K562 (cell line): ENCODE measurements around the gene TMEM255A. TPM values are rescaled to one million over a fixed set of nuclear protein-coding genes. Genes with fewer than 3 reads are reported as not detected.

Experiments
- CCNT2 ChIP-seq: IDR thresholded peaks from 2 replicates; pipeline ENCODE4 v1.6.1; 2011; ENCODE audit warnings: borderline replicate concordance, low read depth, mild to moderate bottlenecking, moderate library complexity, mixed read lengths, low read length; ENCODE audit not compliant: insufficient read length; ENCODE audit errors: extremely low read depth
- EP400 ChIP-seq: fragments of 450-650 bp; IDR thresholded peaks from 2 replicates; pipeline ENCODE4 v1.6.1; 2017; ENCODE audit warnings: antibody characterized with exemption, mild to moderate bottlenecking, moderate library complexity
- FOXJ2 ChIP-seq: fragments of 200-800 bp; sonication (Bioruptor generic); IDR thresholded peaks from 2 replicates; pipeline ENCODE4 v1.6.1; 2016; ENCODE audit warnings: missing genetic modification characterization, missing compliant biosample characterization
- FOXK1 ChIP-seq: sonication (generic); formaldehyde crosslinking; IDR thresholded peaks from 2 replicates; pipeline ENCODE4 v1.8.0; 2022; ENCODE audit warnings: missing genetic modification reagents, mild to moderate bottlenecking, borderline replicate concordance
- FOXP4 ChIP-seq: sonication (generic); formaldehyde crosslinking; IDR thresholded peaks from 2 replicates; pipeline ENCODE4 v1.8.0; 2022; ENCODE audit warnings: mild to moderate bottlenecking, missing genetic modification reagents, borderline replicate concordance
- GMEB1 ChIP-seq: fragments of 250-450 bp; sonication (Bioruptor Pico); IDR thresholded peaks from 2 replicates; pipeline ENCODE4 v1.4.0; 2020; ENCODE audit warnings: mild to moderate bottlenecking
- HCFC1 ChIP-seq: IDR thresholded peaks from 2 replicates; pipeline ENCODE4 v1.6.1; 2012; ENCODE audit warnings: low read depth, low read length, improper control_type of control experiment
- NRF1 ChIP-seq, 2 experiments: fragments of 450-650 bp; IDR thresholded peaks in 1 of 2; conservative IDR thresholded peaks in 1 of 2; 2 replicates each; pipeline ENCODE4 v1.6.1; 2014; ENCODE audit warnings: mild to moderate bottlenecking in 2 of 2
- PHF8 ChIP-seq: fragments of 200-600 bp; sonication (generic); IDR thresholded peaks from 2 replicates; pipeline ENCODE4 v1.6.1; 2012; ENCODE audit warnings: mixed run types, mild to moderate bottlenecking, inconsistent platforms, low read length, moderate library complexity, borderline replicate concordance
- PKNOX1 ChIP-seq: fragments of 450-650 bp; IDR thresholded peaks from 2 replicates; pipeline ENCODE4 v1.6.1; 2016
- SAFB2 ChIP-seq: fragments of 200-400 bp; formaldehyde crosslinking; IDR thresholded peaks from 2 replicates; pipeline ENCODE4 v1.6.1; 2018; ENCODE audit warnings: borderline replicate concordance, low read length, low read depth, moderate library complexity; ENCODE audit not compliant: severe bottlenecking
- TOE1 ChIP-seq, 2 experiments: fragments of 450-650 bp in 1 of 2; sonication (generic) in 1 of 2; formaldehyde crosslinking in 1 of 2; IDR thresholded peaks; 2 replicates each; pipeline versions ENCODE4 v1.7.1 to v1.8.0; 2016 to 2022; ENCODE audit warnings: borderline replicate concordance in 2 of 2, mild to moderate bottlenecking in 2 of 2, antibody characterized with exemption in 1 of 2, inconsistent platforms in 1 of 2, low read depth in 1 of 2, missing genetic modification reagents in 1 of 2, moderate library complexity in 1 of 2
- ZBTB1 ChIP-seq: sonication (generic); formaldehyde crosslinking; IDR thresholded peaks from 2 replicates; pipeline ENCODE4 v1.8.1; 2023; ENCODE audit warnings: missing genetic modification reagents, low read depth, mild to moderate bottlenecking, borderline replicate concordance
- ZBTB33 ChIP-seq: sonication (generic); formaldehyde crosslinking; IDR thresholded peaks from 2 replicates; pipeline ENCODE4 v1.8.1; 2023; ENCODE audit warnings: mild to moderate bottlenecking, missing genetic modification reagents
- ZKSCAN1 ChIP-seq: fragments of 150-350 bp; IDR thresholded peaks from 2 replicates; pipeline ENCODE4 v1.6.1; 2016; ENCODE audit warnings: low read depth, low read length
- ZNF165 ChIP-seq: fragments of 250-450 bp; sonication (Bioruptor Pico); IDR thresholded peaks from 2 replicates; pipeline ENCODE4 v1.4.0; 2020; ENCODE audit warnings: borderline replicate concordance
- ZNF408 ChIP-seq: fragments of 250-450 bp; sonication (Bioruptor Pico); IDR thresholded peaks from 2 replicates; pipeline ENCODE4 v1.4.0; 2020; ENCODE audit warnings: low read depth, mild to moderate bottlenecking, moderate library complexity
- ZNF766 ChIP-seq: fragments of 200-800 bp; sonication (Bioruptor generic); conservative IDR thresholded peaks from 2 replicates; pipeline ENCODE4 v1.6.1; 2016; ENCODE audit warnings: missing genetic modification characterization, missing compliant biosample characterization
- ZNF778 ChIP-seq: fragments of 450-650 bp; formaldehyde crosslinking; IDR thresholded peaks from 2 replicates; pipeline ENCODE4 v1.4.0; 2020; ENCODE audit warnings: mild to moderate bottlenecking, moderate library complexity
- polyA plus RNA-seq, 8 experiments: library from polyadenylated mRNA; depleted of rRNA in 4 of 8; stranded (reverse) in 5 of 8; unstranded in 3 of 8; fragments of >200 nt; fragmentation: Nextera tagmentation in 2 of 8; fragmentation: Illumina TruSeq in 1 of 8; extraction: Ambion mirVana in 2 of 8; extraction: Trizol in 1 of 8; gene quantifications; 2 replicates each; pipeline versions ENCODE4 v1.2.1 to v1.2.3, GENCODE V29; 2011 to 2014; ENCODE audit warnings: inconsistent platforms in 1 of 8, missing spikeins in 1 of 8
- total RNA-seq, 7 experiments: library from RNA; depleted of rRNA in 6 of 7; stranded (reverse); fragments of >200 nt in 6 of 7; fragmentation: Illumina TruSeq in 2 of 7; extraction: Trizol in 2 of 7; gene quantifications; 2 replicates each; pipeline versions ENCODE4 v1.2.1 to v1.2.3, GENCODE V29; 2011 to 2021; ENCODE audit warnings: low replicate concordance in 1 of 7

Gene TMEM255A
- total and polyA plus RNA-seq, 9 of the 15 experiments (the other 6 are each of a cell fraction or from before 2014, with no cell fraction given): 0.01 TPM; not detected in 8

GRCh38 chrX:120250522-120251271 lies 60.6 kb downstream of the TMEM255A start, which contains the start of gene ZBTB33 (continued):
- TF ChIP-seq GMEB1 (CRISPR knock-in tag) (peak; percentile 95), ZNF408 (CRISPR knock-in tag) (no peak), ZBTB33 (CRISPR knock-in tag) (peak; percentile 93), FOXP4 (CRISPR knock-in tag) (no peak), EP400 (peak; percentile 65), PHF8 (peak; percentile 64; the same call in 1 of the 2 replicates), ZNF778 (CRISPR knock-in tag) (no peak), SAFB2 (no peak), CCNT2 (peak; percentile 67), PKNOX1 (0 out of 2 replicates have a peak, but pooled peaks have one; percentile 39), FOXJ2 (no peak; the same call in 1 of the 2 replicates), HCFC1 (peak; percentile 62), ZNF165 (CRISPR knock-in tag) (no peak), ZKSCAN1 (peak; percentile 54; the same call in 1 of the 2 replicates), TOE1 (IDR thresholded peaks at IDR 0.05; ENCODE audit: borderline replicate concordance) (no peak), TOE1 (CRISPR knock-in tag; IDR thresholded peaks at IDR 0.05; ENCODE audit: borderline replicate concordance, low read depth) (no peak), FOXK1 (CRISPR knock-in tag) (0 out of 2 replicates have a peak, but pooled peaks have one; percentile 46), NRF1 (conservative IDR thresholded peaks at IDR 0.05 in 1 of 2, IDR thresholded peaks at IDR 0.05 in 1 of 2) (peak; percentile 68 to 77), ZBTB1 (CRISPR knock-in tag) (peak; percentile 74), ZNF766 (CRISPR knock-in tag) (no peak)
